K562 (cell line): ENCODE data around the gene NSDHL. TPM values are rescaled to one million over a fixed set of nuclear protein-coding genes. Genes with fewer than 3 reads are reported as not detected.
A peak's percentile ranks its signal among the peaks of the same experiment; 100 is the strongest.

Experiments
- ATAC-seq: fragments of 200-7000 bp; cut with Tn5 transposase; 3 replicates; pipeline ENCODE4 v1.9.1; 2020; ENCODE audit warnings: moderate library complexity
- BruUV-seq: library from RNA; stranded (reverse); fragments of 400-500 nt; replicated peaks from 2 replicates; lab custom pipeline; 2021; lab: Mats Ljungman, UMichigan
- CTCF ChIA-PET: fragments of 300-600 bp; formaldehyde crosslinking; extraction: SDS; loops from one replicate; lab custom pipeline; 2021; ENCODE audit warnings: low intra/inter-chr PET ratio; lab: Yijun Ruan, JAX
- POLR2A ChIA-PET: fragments of 300-600, 350-650 bp; sonication (Branson Sonifier 250); formaldehyde crosslinking; extraction: SDS; loops from one replicate; lab custom pipeline; 2021; ENCODE audit warnings: antibody characterized with exemption, inconsistent platforms; lab: Yijun Ruan, JAX
- DNase-seq, 4 experiments: peaks; one replicate each; pipeline versions ENCODE4 v3.0.0 to v3.0.0-alpha.2; 2011 to 2018; ENCODE audit warnings: low spot score in 3 of 4, mixed read lengths in 3 of 4; ENCODE audit errors: extremely low read depth in 1 of 4
- FAIRE-seq: peaks from 2 replicates; lab custom pipeline; 2011; peaks lifted over from hg19 to GRCh38; lab: Jason Lieb, UNC
- H2AFZ ChIP-seq: 2 replicates; pipeline ENCODE4 v1.6.0; 2011; ENCODE audit warnings: low read depth, low read length, control low read depth, inconsistent platforms
- H3K27ac ChIP-seq: fragments of 200-600 bp; 3 replicates; pipeline ENCODE4 v1.8.0; 2011; ENCODE audit warnings: low read depth, mild to moderate bottlenecking, control low read depth, inconsistent platforms, low read length, moderate library complexity, mixed read lengths; ENCODE audit errors: extremely low read depth
- H3K27me3 ChIP-seq, 2 experiments: fragments of 300-600 bp in 1 of 2; 2 replicates in 1 of 2; 3 replicates in 1 of 2; pipeline versions ENCODE4 v1.6.0 to v1.8.0; 2011; ENCODE audit warnings: inconsistent platforms in 2 of 2, low read length in 2 of 2, mild to moderate bottlenecking in 1 of 2, mixed read lengths in 1 of 2, moderate library complexity in 1 of 2; ENCODE audit not compliant: control insufficient read depth in 2 of 2, insufficient read depth in 2 of 2
- H3K36me3 ChIP-seq: fragments of 300-600 bp; 3 replicates; pipeline ENCODE4 v1.8.0; 2011; ENCODE audit warnings: mild to moderate bottlenecking, low read length, inconsistent platforms; ENCODE audit not compliant: control insufficient read depth, insufficient read depth
- H3K4me1 ChIP-seq, 2 experiments: fragments of 200-600 bp in 1 of 2; replicated peaks in 1 of 2; 2 replicates in 1 of 2; 3 replicates in 1 of 2; pipeline versions ENCODE4 v1.5.1 to v1.8.0; 2011; ENCODE audit warnings: inconsistent platforms in 2 of 2, low read length in 2 of 2, mild to moderate bottlenecking in 1 of 2, mixed read lengths in 1 of 2, moderate library complexity in 1 of 2; ENCODE audit not compliant: control insufficient read depth in 2 of 2, insufficient read depth in 2 of 2
- H3K4me2 ChIP-seq: 2 replicates; pipeline ENCODE4 v1.6.1; 2011; ENCODE audit warnings: low read length, control low read depth, inconsistent platforms, mixed read lengths; ENCODE audit not compliant: insufficient read depth
- H3K4me3 ChIP-seq: fragments of 200-600 bp; sonication (generic), shearing (Covaris generic); 2 replicates; pipeline ENCODE4 v1.5.1; 2016; ENCODE audit warnings: control low read depth, inconsistent platforms
- H3K79me2 ChIP-seq: fragments of 200-600 bp; 3 replicates; pipeline ENCODE4 v1.8.0; 2011; ENCODE audit warnings: low read length, inconsistent platforms; ENCODE audit not compliant: control insufficient read depth, insufficient read depth
- H3K9ac ChIP-seq, 2 experiments: 2 replicates each; pipeline versions ENCODE4 v1.6.0 to v1.6.1; 2011; ENCODE audit warnings: low read depth in 2 of 2, low read length in 2 of 2, control low read depth in 1 of 2, inconsistent platforms in 1 of 2, mild to moderate bottlenecking in 1 of 2, mixed read lengths in 1 of 2; ENCODE audit not compliant: insufficient read depth in 1 of 2
- H3K9me1 ChIP-seq: one replicate; pipeline ENCODE4 v1.6.0; 2011; ENCODE audit warnings: inconsistent platforms, mild to moderate bottlenecking, low read length, moderate library complexity; ENCODE audit not compliant: control insufficient read depth, insufficient read depth
- H3K9me3 ChIP-seq: replicated peaks from 2 replicates; pipeline ENCODE4 v1.5.1; 2011; ENCODE audit warnings: low read depth, low read length, inconsistent platforms; ENCODE audit not compliant: control insufficient read depth, insufficient read depth
- H4K20me1 ChIP-seq: replicated peaks from 2 replicates; pipeline ENCODE4 v1.6.1; 2011; ENCODE audit warnings: low read length, inconsistent platforms, mixed read lengths; ENCODE audit not compliant: control insufficient read depth, insufficient read depth
- C11orf30 ChIP-seq: fragments of 450-650 bp; IDR thresholded peaks from 2 replicates; pipeline ENCODE4 v1.6.1; 2016; ENCODE audit warnings: low read depth, mild to moderate bottlenecking
- LARP7 ChIP-seq: fragments of 450-650 bp; IDR thresholded peaks from 2 replicates; pipeline ENCODE4 v1.6.1; 2016
- PML ChIP-seq: IDR thresholded peaks from 2 replicates; pipeline ENCODE4 v1.6.1; 2012; ENCODE audit warnings: low read length, inconsistent platforms
- PTTG1 ChIP-seq: fragments of 450-650 bp; IDR thresholded peaks from 2 replicates; pipeline ENCODE4 v1.6.1; 2016; ENCODE audit warnings: low read depth, mild to moderate bottlenecking, missing genetic modification characterization, missing compliant biosample characterization
- SMAD4 ChIP-seq: fragments of 250-450 bp; sonication (Bioruptor Pico); conservative IDR thresholded peaks from 2 replicates; pipeline ENCODE4 v1.8.0; 2021; ENCODE audit warnings: inconsistent platforms, mild to moderate bottlenecking, moderate library complexity
- ZNF184 ChIP-seq: sonication (generic); formaldehyde crosslinking; IDR thresholded peaks from 2 replicates; pipeline ENCODE4 v1.5.0; 2020; ENCODE audit warnings: missing genetic modification reagents
- ZNF316 ChIP-seq: fragments of 450-650 bp; IDR thresholded peaks from 2 replicates; pipeline ENCODE4 v1.6.1; 2016
- WGBS: fragments of 100-300 bp; shearing (Covaris generic); methylation state at CpG from one replicate; pipeline ENCODE4 v1.1.6; 2016; ENCODE audit warnings: low coverage, mixed read lengths; ENCODE audit not compliant: insufficient coverage; ENCODE audit errors: missing lambda C conversion rate; 5-methylcytosine and 5-hydroxymethylcytosine counted together
- in situ Hi-C: fragments of 300-500 bp; cut with MboI; formaldehyde crosslinking; loops from 4 replicates; pipeline ENCODE4 v1.15.0; 2018; ENCODE audit warnings: inconsistent platforms, mixed read lengths
- intact Hi-C: fragments of 100-400 bp; cut with micrococcal nuclease; formaldehyde crosslinking; loops from 2 replicates; pipeline ENCODE4 v1.14.2; 2022
- polyA plus RNA-seq, 8 experiments: library from polyadenylated mRNA; depleted of rRNA in 4 of 8; stranded (reverse) in 5 of 8; unstranded in 3 of 8; fragments of >200 nt; fragmentation: Nextera tagmentation in 2 of 8; fragmentation: Illumina TruSeq in 1 of 8; extraction: Ambion mirVana in 2 of 8; extraction: Trizol in 1 of 8; gene quantifications; 2 replicates each; pipeline versions ENCODE4 v1.2.1 to v1.2.3, GENCODE V29; 2011 to 2014; ENCODE audit warnings: inconsistent platforms in 1 of 8, missing spikeins in 1 of 8
- total RNA-seq, 7 experiments: library from RNA; depleted of rRNA in 6 of 7; stranded (reverse); fragments of >200 nt in 6 of 7; fragmentation: Illumina TruSeq in 2 of 7; extraction: Trizol in 2 of 7; gene quantifications; 2 replicates each; pipeline versions ENCODE4 v1.2.1 to v1.2.3, GENCODE V29; 2011 to 2021; ENCODE audit warnings: low replicate concordance in 1 of 7

The NSDHL gene
- total and polyA plus RNA-seq, 9 of the 15 experiments (the other 6 are each of a cell fraction or from before 2014, with no cell fraction given) = 22.5 to 63.4 (median 40.8) TPM

- no peak overlapping the region for H3K27ac ChIP-seq
- H3K9me1 ChIP-seq = peaks cover 3% of the 10 kb centered on the region
- no peaks in the 10 kb centered on the region for H3K36me3 ChIP-seq
- no peak overlapping the region for H3K4me2 ChIP-seq
- ChIA-PET POLR2A (no interaction called here), CTCF (interaction anchor here (0.7 kb wide), 2 partner anchors 125 to 435 kb away, joined by 3 to 6 read pairs; no protein-coding TSS in a partner anchor)
- intact Hi-C loops (no loop called here), in situ Hi-C loops (no loop called here)
- TF ChIP-seq SMAD4 (no peak), LARP7 (no peak), ZNF184 (no peak), PTTG1 (tag) (no peak), C11orf30 (peak; percentile 18; the same call in 1 of the 2 replicates), ZNF316 (peak; percentile 55), PML (no peak)
- no peak overlapping the region for H2AFZ ChIP-seq
- ATAC-seq = no peak
- no peak overlapping the region for H3K4me3 ChIP-seq
- H3K27me3 ChIP-seq = peaks cover 30 to 72% of the 10 kb centered on the region in 2 experiments; a peak in 4 of 5 replicates
- no peaks in the 10 kb centered on the region for H3K79me2 ChIP-seq
- 16% methylated on average over 7 of the region's 8 CpGs for WGBS
- no peak for FAIRE-seq
- DNase-seq = no peak
- peaks cover 13% of the 10 kb centered on the region; the same call in 1 of the 2 replicates for H4K20me1 ChIP-seq
- H3K9me3 ChIP-seq = no peaks in the 10 kb centered on the region
- BruUV-seq = no TSS peak
- H3K9ac ChIP-seq = no peak overlapping the region
- H3K4me1 ChIP-seq = peaks cover 0 to 18% of the 10 kb centered on the region in 2 experiments; a peak in 3 of 5 replicates
These were observed 70.1 kb downstream of the NSDHL start for GRCh38 chrX:152900937-152901445.
